ENCODE measurements around the gene TCERG1L. TPM values are rescaled to one million over a fixed set of nuclear protein-coding genes. Genes with fewer than 3 reads are reported as not detected.

Gene TCERG1L
- total RNA-seq, 2 donors from 2014 or later = 0.12 TPM; not detected in 1

DNA sequence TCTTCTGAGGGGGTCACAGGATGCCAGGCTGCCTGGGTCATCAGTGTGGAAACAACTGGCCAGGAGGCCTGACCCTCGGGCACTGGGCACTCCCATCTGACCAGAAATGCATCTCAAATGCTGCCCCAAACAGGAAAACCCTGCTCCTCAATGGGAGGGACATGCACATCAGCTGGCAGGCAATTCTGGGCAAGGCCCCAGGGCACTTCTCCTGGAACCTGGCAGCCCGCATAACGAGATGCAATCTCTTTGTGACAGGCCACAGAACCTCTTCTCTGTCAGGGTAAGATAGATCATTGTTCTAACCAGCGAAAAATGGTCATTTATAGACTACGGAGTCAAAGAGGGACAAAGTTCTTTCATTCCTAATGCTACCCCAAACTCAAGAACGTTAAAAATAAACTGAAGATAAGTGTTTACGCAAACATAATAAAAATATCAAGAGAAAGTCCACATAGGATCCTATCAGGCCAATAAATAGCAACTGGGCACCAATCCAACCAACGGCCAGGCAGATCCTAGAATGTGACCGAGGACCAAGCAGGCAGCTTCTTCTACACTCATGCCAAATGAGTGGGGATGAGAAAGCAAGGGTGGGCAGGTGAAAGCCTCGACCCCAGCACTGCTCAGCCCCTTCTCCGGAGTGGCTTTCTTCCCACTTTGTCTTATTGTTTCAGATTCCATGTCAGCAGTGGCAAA, 212.3 kb downstream of the TCERG1L start:
- DNase-seq (ENCODE audit: low spot score) = no peak
- Histone ChIP-seq H3K4me1 (peaks cover 0 to 6% of the 10 kb centered on the region in 2 donors), H3K27ac (no peak overlapping the region), H3K4me3 (no peak overlapping the region), H3K36me3 (no peaks in the 10 kb centered on the region), H3K9me3 (no peaks in the 10 kb centered on the region), H3K27me3 (no peaks in the 10 kb centered on the region)
- no peak for TF ChIP-seq CTCF (IDR thresholded peaks at IDR 0.05)

DNA sequence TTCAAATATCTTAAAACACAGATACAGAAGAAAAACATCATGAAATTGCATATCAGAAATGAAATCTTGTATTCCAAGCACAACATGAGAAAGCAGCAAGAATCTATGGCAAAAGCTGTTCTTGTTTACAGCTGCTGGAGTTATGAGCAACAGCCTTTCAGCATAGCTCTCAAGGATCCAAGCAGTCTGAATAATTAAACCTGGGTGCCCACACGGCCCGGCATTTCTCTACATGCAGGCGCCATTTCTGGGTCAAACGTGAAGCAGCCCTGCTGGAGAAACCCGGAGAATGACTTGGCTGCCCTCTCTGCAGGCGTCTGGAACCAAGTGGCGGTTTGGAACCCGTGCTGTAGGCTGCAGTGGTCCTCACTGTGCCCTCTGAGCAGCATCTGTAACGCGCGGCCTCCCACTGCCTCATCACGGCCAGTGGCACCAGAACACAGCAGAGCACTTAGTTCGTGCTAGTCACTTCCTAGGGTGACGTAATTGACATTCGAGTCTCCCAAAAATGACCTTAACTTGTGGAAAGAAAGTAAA, 213.0 kb downstream of the TCERG1L start:
- H3K9me3 ChIP-seq = no peaks in the 10 kb centered on the region
- no peaks in the 10 kb centered on the region for H3K36me3 ChIP-seq
- no peak overlapping the region for H3K27ac ChIP-seq
- no peaks in the 10 kb centered on the region for H3K27me3 ChIP-seq
- TF ChIP-seq CTCF (IDR thresholded peaks at IDR 0.05) = no peak
- no peak for DNase-seq (ENCODE audit: low spot score)
- H3K4me1 ChIP-seq = peaks cover 0 to 6% of the 10 kb centered on the region in 2 donors
- no peak overlapping the region for H3K4me3 ChIP-seq

DNA sequence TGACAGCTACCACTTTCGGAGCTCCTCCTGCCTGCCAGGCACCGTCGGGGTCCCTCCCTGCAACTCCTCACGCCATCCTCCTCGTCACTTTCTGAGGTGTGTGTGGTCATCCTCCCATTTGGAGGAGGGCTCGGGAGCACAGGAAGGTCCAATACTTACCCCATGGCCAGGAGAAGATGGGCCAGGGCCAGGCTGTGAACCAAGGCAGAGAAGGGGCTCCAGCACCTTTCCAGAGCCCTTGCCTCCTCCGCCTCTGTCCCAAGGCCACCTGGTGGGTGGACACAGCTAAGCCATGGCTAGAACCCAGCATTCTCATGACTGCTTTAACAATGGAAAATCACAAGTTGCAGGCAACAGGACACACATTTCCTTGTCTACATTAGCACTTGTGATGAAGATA, 215.5 kb downstream of the TCERG1L start:
- no peak for TF ChIP-seq CTCF (IDR thresholded peaks at IDR 0.05)
- no peaks in the 10 kb centered on the region for H3K36me3 ChIP-seq
- peaks cover 0 to 6% of the 10 kb centered on the region in 2 donors for H3K4me1 ChIP-seq
- H3K27ac ChIP-seq = no peak overlapping the region
- no peaks in the 10 kb centered on the region for H3K27me3 ChIP-seq
- no peaks in the 10 kb centered on the region for H3K9me3 ChIP-seq
- no peak for DNase-seq (ENCODE audit: low spot score)
- H3K4me3 ChIP-seq = no peak overlapping the region

- H3K27me3 ChIP-seq = no peaks in the 10 kb centered on the region
- H3K27ac ChIP-seq = no peak overlapping the region
- no peak for DNase-seq (ENCODE audit: low spot score)
- no peak overlapping the region for H3K4me3 ChIP-seq
- H3K4me1 ChIP-seq = peaks cover 0 to 6% of the 10 kb centered on the region in 2 donors
- H3K36me3 ChIP-seq = no peaks in the 10 kb centered on the region
- no peak for TF ChIP-seq CTCF (IDR thresholded peaks at IDR 0.05)
- no peaks in the 10 kb centered on the region for H3K9me3 ChIP-seq
These were observed 216.3 kb downstream of the TCERG1L start for GRCh38 chr10:131095313-131095580.

- Histone ChIP-seq H3K27ac (no peak overlapping the region), H3K9me3 (no peaks in the 10 kb centered on the region), H3K27me3 (no peaks in the 10 kb centered on the region), H3K36me3 (no peaks in the 10 kb centered on the region), H3K4me1 (peaks cover 0 to 6% of the 10 kb centered on the region in 2 donors), H3K4me3 (no peak overlapping the region)
- DNase-seq (ENCODE audit: low spot score) = no peak
- no peak for TF ChIP-seq CTCF (IDR thresholded peaks at IDR 0.05)
These were observed 216.8 kb downstream of the TCERG1L start for GRCh38 chr10:131094527-131095312.

All from right atrium auricular region (tissue), 2 donors.